Adipocyte (in vitro differentiated cells): ENCODE data around the gene OR2M3.
"Not testable (repeated sequence)": the region's sequence is repeated elsewhere in the genome, so short reads cannot be mapped to it uniquely, and the experiment has no call there.

ENCODE experiments used
- DNase-seq: peaks from one replicate; pipeline ENCODE4 v3.0.0-alpha.2; 2015; ENCODE audit warnings: low read depth
- H3K27me3 ChIP-seq: replicated peaks from 2 replicates; pipeline ENCODE4 v1.7.0; 2013; ENCODE audit warnings: mild to moderate bottlenecking, low read length, moderate library complexity; ENCODE audit not compliant: control insufficient read depth, insufficient read depth
- H3K36me3 ChIP-seq: 2 replicates; pipeline ENCODE4 v1.7.0; 2013; ENCODE audit warnings: low read length, mild to moderate bottlenecking, moderate library complexity; ENCODE audit not compliant: control insufficient read depth, insufficient read depth, severe bottlenecking
- H3K4me1 ChIP-seq: 2 replicates; pipeline ENCODE4 v1.7.0; 2013; ENCODE audit warnings: mild to moderate bottlenecking, low read length, moderate library complexity; ENCODE audit not compliant: control insufficient read depth, insufficient read depth
- H3K4me3 ChIP-seq: 2 replicates; pipeline ENCODE4 v1.7.0; 2013; ENCODE audit warnings: mild to moderate bottlenecking, low read length, moderate library complexity
- H3K9ac ChIP-seq: 2 replicates; pipeline ENCODE4 v1.7.0; 2013; ENCODE audit warnings: mild to moderate bottlenecking, low read length, moderate library complexity
- H3K9me3 ChIP-seq: 2 replicates; pipeline ENCODE4 v1.7.0; 2013; ENCODE audit warnings: mild to moderate bottlenecking, low read length, moderate library complexity; ENCODE audit not compliant: control insufficient read depth

Gene OR2M3

DNA sequence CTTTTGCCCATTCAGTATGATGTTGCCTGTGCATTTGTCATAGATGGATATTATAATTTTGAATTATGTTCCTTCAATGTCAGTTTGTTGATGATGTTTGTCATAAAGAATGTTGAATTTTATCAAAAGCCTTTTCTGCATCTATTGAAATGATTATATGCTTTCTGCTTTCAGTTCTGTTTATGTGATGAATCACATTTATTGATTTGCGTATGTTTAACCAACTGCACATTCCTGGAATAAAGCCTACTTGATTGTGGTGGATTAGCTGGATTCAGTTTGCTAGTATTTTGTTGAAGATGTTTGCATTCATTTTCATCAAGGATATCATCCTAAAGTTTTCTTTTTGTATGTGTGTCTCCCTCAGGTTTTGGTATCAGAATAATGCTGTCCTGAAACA lies 28.5 kb downstream of the OR2M3 start:
- Histone ChIP-seq H3K4me3 (no peak overlapping the region), H3K27me3 (no peaks in the 10 kb centered on the region), H3K9ac (no peak overlapping the region), H3K36me3 (no peaks in the 10 kb centered on the region), H3K4me1 (no peaks in the 10 kb centered on the region), H3K9me3 (peaks cover 10% of the 10 kb centered on the region)
- DNase-seq, result no peak

DNA sequence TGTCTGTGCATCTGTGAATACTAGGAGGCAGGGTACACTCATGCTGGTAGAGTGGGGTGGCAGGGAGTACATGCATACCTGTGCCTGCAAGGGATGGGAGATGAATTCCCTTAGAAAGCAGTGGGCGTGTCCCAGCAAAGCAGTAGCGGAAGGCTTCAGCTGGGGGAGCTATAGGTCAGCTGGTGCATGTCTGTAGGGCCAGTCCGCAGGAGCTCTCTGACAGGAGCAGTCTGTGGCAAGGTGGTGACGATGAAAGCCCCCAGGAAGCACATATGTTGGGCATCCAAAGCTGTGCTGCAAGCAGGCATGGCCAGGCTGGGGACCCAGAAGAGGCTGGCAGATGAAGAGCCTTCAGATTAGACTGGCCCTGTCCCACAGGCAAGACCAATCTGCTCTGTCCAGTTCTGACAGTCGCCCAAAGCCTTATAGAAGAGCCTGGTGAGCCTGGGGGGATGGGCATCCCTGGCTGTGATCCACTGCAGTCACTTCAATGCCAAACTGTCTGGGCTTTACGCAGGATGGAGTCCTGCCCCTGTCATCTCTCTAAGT lies 32.4 kb downstream of the OR2M3 start:
- Histone ChIP-seq H3K9me3 (peaks cover 10% of the 10 kb centered on the region), H3K27me3 (no peaks in the 10 kb centered on the region), H3K9ac (no peak overlapping the region), H3K36me3 (no peaks in the 10 kb centered on the region), H3K4me3 (no peak overlapping the region), H3K4me1 (no peaks in the 10 kb centered on the region)
- DNase-seq, result no peak

DNA sequence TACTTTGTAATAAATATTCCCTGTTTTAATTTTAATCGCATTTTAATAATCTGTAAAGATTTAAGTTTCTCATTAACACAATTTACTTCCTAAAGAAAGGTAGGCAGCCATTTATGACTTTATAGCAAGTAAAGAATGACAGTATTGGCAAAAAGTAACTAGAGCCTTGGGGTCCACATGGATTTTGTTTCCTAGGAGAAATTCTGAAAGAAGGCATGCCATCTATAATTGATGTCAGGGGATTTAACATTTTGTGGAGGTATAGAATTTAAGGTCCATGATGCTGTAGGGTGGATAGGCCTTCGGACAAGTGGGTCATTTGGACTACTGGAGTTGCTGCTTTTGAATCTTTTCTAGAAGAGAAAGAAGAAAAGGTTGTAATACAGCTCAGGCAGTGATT lies 34.1 kb downstream of the OR2M3 start, which contains the start of gene OR2M4:
OR2M4 (plus strand) TSS at position 301 of the 400 bp plus-strand sequence. CDS start 7,512 bp downstream, outside the sequence.
- H3K4me1 ChIP-seq, result no peaks in the 10 kb centered on the region
- DNase-seq, result no peak
- peaks cover 10% of the 10 kb centered on the region for H3K9me3 ChIP-seq
- no peaks in the 10 kb centered on the region for H3K27me3 ChIP-seq
- H3K9ac ChIP-seq, result no peak within 1 kb of the TSS
- H3K36me3 ChIP-seq, result no peaks in the 10 kb centered on the region
- no peak within 1 kb of the TSS for H3K4me3 ChIP-seq

DNA sequence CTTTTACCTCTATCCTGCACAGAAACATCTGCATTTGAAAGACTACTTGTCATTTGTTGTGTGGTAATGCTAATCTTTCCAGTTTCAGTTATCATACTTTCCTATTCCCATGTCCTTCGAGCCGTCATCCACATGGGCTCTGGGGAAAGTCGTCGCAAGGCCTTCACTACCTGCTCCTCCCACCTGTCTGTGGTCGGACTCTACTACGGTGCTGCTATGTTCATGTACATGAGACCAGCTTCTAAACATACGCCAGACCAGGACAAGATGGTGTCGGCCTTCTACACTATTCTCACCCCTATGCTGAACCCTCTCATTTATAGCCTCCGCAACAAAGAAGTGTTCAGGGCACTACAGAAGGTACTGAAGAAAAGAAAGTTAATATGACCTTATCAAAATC lies 42.4 kb downstream of the OR2M3 start:
- no peaks in the 10 kb centered on the region for H3K36me3 ChIP-seq
- H3K4me3 ChIP-seq, result no peak overlapping the region
- no peaks in the 10 kb centered on the region for H3K27me3 ChIP-seq
- H3K9ac ChIP-seq, result no peak overlapping the region
- no peaks in the 10 kb centered on the region for H3K4me1 ChIP-seq
- no peaks in the 10 kb centered on the region for H3K9me3 ChIP-seq
- no peak for DNase-seq

DNA sequence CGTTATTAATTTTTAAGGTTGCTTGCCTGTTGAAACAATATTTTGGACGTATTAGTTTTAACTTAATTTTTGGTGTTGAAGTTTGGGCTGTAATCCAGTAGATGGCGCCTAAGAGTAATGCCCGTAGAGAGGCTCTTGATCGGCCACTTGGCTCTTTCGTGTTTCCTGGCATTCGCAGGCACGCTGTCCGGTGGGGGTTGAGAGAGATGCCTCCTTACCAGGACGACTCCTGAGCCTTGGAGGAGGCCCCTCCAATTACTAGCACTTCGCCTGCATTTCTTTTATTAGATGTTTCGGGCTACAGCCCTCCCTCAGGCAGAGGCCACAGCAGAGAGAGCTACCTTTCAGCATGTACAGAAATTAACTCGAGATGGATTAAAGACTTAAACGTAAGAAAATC lies 46.1 kb downstream of the OR2M3 start:
- Histone ChIP-seq H3K4me3 (no peak overlapping the region), H3K36me3 (no peaks in the 10 kb centered on the region), H3K9ac (no peak overlapping the region), H3K9me3 (peaks cover 4% of the 10 kb centered on the region), H3K4me1 (no peaks in the 10 kb centered on the region), H3K27me3 (no peaks in the 10 kb centered on the region)
- peak; percentile 44 for DNase-seq

DNA sequence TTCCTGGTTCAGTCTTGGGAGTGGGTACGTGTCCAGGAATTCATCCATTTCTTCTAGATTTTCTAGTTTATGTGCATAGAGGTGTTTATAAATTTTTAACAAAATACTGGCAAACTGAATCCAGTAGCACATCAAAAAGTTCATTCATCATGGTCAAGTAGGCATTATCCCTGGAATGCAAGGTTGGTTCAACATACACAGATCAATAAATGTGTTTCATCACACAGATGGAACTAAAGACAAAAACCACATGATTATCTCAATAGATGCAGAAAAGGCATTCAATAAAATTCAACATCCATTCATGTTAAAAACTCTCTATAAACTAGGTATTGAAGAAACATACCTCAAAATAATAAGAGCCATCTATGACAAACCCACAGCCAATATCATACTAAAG lies 62.2 kb downstream of the OR2M3 start:
- not testable (repeated sequence) for H3K4me1 ChIP-seq, H3K27me3 ChIP-seq, DNase-seq, H3K36me3 ChIP-seq, H3K9me3 ChIP-seq, H3K9ac ChIP-seq, H3K4me3 ChIP-seq
